Stimulated activated CD4-positive, alpha-beta T cell treated with anti-CD3 and anti-CD28 coated beads, Interleukin-4, amount 100 ng/mL, for 1 hour (primary cell): ENCODE data around the gene VTI1A.
"Not testable (repeated sequence)": the region's sequence is repeated elsewhere in the genome, so short reads cannot be mapped to it uniquely, and the experiment has no call there.

Experiments used
- DNase-seq: peaks from one replicate; pipeline ENCODE4 v3.0.0-alpha.2; 2020

VTI1A gene

GRCh38 chr10:112728997-112729396 is 282.0 kb downstream of the VTI1A start:
- no peak for DNase-seq

GRCh38 chr10:112731450-112731849 is 284.4 kb downstream of the VTI1A start:
- DNase-seq, result not testable (repeated sequence)

- no peak for DNase-seq
Observed at GRCh38 chr10:112732277-112732921, 285.4 kb downstream of the VTI1A start.

- no peak for DNase-seq
Observed at GRCh38 chr10:112735041-112735695, 288.2 kb downstream of the VTI1A start.

GRCh38 chr10:112738606-112739591 is 291.9 kb downstream of the VTI1A start:
- DNase-seq, result no peak

GRCh38 chr10:112739592-112740353 is 292.8 kb downstream of the VTI1A start:
- no peak for DNase-seq

- DNase-seq, result no peak
Observed at GRCh38 chr10:112741830-112742402, 294.9 kb downstream of the VTI1A start.

- DNase-seq, result no peak
Observed at GRCh38 chr10:112744181-112745096, 297.4 kb downstream of the VTI1A start.

- no peak for DNase-seq
Observed at GRCh38 chr10:112746329-112746728, 299.3 kb downstream of the VTI1A start.

GRCh38 chr10:112750427-112751167 is 303.6 kb downstream of the VTI1A start:
- DNase-seq, result no peak

GRCh38 chr10:112751651-112752050 is 304.6 kb downstream of the VTI1A start:
- no peak for DNase-seq

- DNase-seq, result no peak
Observed at GRCh38 chr10:112752288-112752687, 305.3 kb downstream of the VTI1A start.

- no peak for DNase-seq
Observed at GRCh38 chr10:112753961-112754411, 307.0 kb downstream of the VTI1A start.

GRCh38 chr10:112755446-112756234 is 308.6 kb downstream of the VTI1A start:
- DNase-seq, result no peak

GRCh38 chr10:112756235-112756527 is 309.2 kb downstream of the VTI1A start:
- DNase-seq, result no peak

- no peak for DNase-seq
Observed at GRCh38 chr10:112758961-112759360, 311.9 kb downstream of the VTI1A start.

- no peak for DNase-seq
Observed at GRCh38 chr10:112759496-112759895, 312.5 kb downstream of the VTI1A start.

- DNase-seq, result no peak
Observed at GRCh38 chr10:112761256-112761655, 314.2 kb downstream of the VTI1A start.

GRCh38 chr10:112763916-112764520 is 317.0 kb downstream of the VTI1A start:
- DNase-seq, result no peak
